GM18907 (cell line): ENCODE results near the gene FGF9.

ENCODE experiments used
- ATAC-seq: cut with Tn5 transposase; IDR thresholded peaks from one replicate; pipeline ENCODE4 v1.9.1; 2021; ENCODE audit warnings: mild to moderate bottlenecking, moderate library complexity; ENCODE audit not compliant: unreplicated experiment

The FGF9 gene

GRCh38 chr13:21670883-21671619 is at the start of gene FGF9:
Gene FGF9 (plus strand): TSS chr13:21671073. CDS start chr13:21671913, 840 bp downstream.
- ATAC-seq, result peak; percentile 74

- peak; percentile 50 for ATAC-seq
Measured at GRCh38 chr13:21625366-21625765, 45.5 kb upstream of the FGF9 start.

GRCh38 chr13:21632196-21632595 is 38.7 kb upstream of the FGF9 start:
- no peak for ATAC-seq

- ATAC-seq, result no peak
Measured at GRCh38 chr13:21636656-21637055, 34.2 kb upstream of the FGF9 start.

- ATAC-seq, result no peak
Measured at GRCh38 chr13:21637296-21637695, 33.6 kb upstream of the FGF9 start.

GRCh38 chr13:21638319-21639282 is 32.3 kb upstream of the FGF9 start:
- peak; percentile 67 for ATAC-seq

- ATAC-seq, result no peak
Measured at GRCh38 chr13:21639561-21639960, 31.3 kb upstream of the FGF9 start.

- ATAC-seq, result no peak
Measured at GRCh38 chr13:21641629-21642028, 29.2 kb upstream of the FGF9 start.

GRCh38 chr13:21657538-21657937 is 13.3 kb upstream of the FGF9 start:
- ATAC-seq, result no peak

GRCh38 chr13:21659087-21659486 is 11.8 kb upstream of the FGF9 start:
- ATAC-seq, result no peak

GRCh38 chr13:21661097-21661909 is 9.6 kb upstream of the FGF9 start:
- no peak for ATAC-seq

GRCh38 chr13:21663197-21663596 is 7.7 kb upstream of the FGF9 start:
- no peak for ATAC-seq

GRCh38 chr13:21668732-21669275 is 2.1 kb upstream of the FGF9 start:
- ATAC-seq, result no peak

GRCh38 chr13:21670006-21670882 is 629 bp upstream of the FGF9 start:
- peak; percentile 45 for ATAC-seq

GRCh38 chr13:21671620-21672286 is 880 bp downstream of the FGF9 start:
- no peak for ATAC-seq

- ATAC-seq, result no peak
Measured at GRCh38 chr13:21672287-21672680, 1.4 kb downstream of the FGF9 start.

- no peak for ATAC-seq
Measured at GRCh38 chr13:21672796-21673538, 2.1 kb downstream of the FGF9 start.

GRCh38 chr13:21673539-21673788 is 2.6 kb downstream of the FGF9 start:
- ATAC-seq, result peak; percentile 29
